Measurements from ENCODE around the gene MAPT.
"Not testable (repeated sequence)": the region's sequence is repeated elsewhere in the genome, so short reads cannot be mapped to it uniquely, and the experiment has no call there.

MAPT gene

GRCh38 chr17:45995627-45996270 is 101.4 kb downstream of the MAPT start:
- ATAC-seq, result no peak
- Mint-ChIP-seq H3K4me1 (no peaks in the 10 kb centered on the region), H3K27me3 (no peaks in the 10 kb centered on the region), H3K9me3 (no peaks in the 10 kb centered on the region), H3K27ac (no peak overlapping the region), H3K4me3 (no peak overlapping the region), H3K36me3 (ENCODE audit: low read depth) (no peaks in the 10 kb centered on the region)
- DNase-seq, result no peak

GRCh38 chr17:45996282-45996937 is 102.1 kb downstream of the MAPT start:
- H3K27ac Mint-ChIP-seq, result no peak overlapping the region
- no peaks in the 10 kb centered on the region for H3K36me3 Mint-ChIP-seq (ENCODE audit: low read depth)
- H3K4me3 Mint-ChIP-seq, result no peak overlapping the region
- no peaks in the 10 kb centered on the region for H3K9me3 Mint-ChIP-seq
- ATAC-seq (no peak), DNase-seq (no peak)
- H3K27me3 Mint-ChIP-seq, result no peaks in the 10 kb centered on the region
- H3K4me1 Mint-ChIP-seq, result no peaks in the 10 kb centered on the region

GRCh38 chr17:45997166-45997565 is 102.8 kb downstream of the MAPT start:
- no peak overlapping the region for H3K27ac Mint-ChIP-seq
- DNase-seq (no peak), ATAC-seq (no peak)
- no peaks in the 10 kb centered on the region for H3K4me1 Mint-ChIP-seq
- no peaks in the 10 kb centered on the region for H3K9me3 Mint-ChIP-seq
- no peaks in the 10 kb centered on the region for H3K36me3 Mint-ChIP-seq (ENCODE audit: low read depth)
- no peaks in the 10 kb centered on the region for H3K27me3 Mint-ChIP-seq
- no peak overlapping the region for H3K4me3 Mint-ChIP-seq

GRCh38 chr17:45997624-45998023 is 103.3 kb downstream of the MAPT start:
- ATAC-seq (no peak), DNase-seq (no peak)
- no peak overlapping the region for H3K27ac Mint-ChIP-seq
- H3K4me3 Mint-ChIP-seq, result no peak overlapping the region
- no peaks in the 10 kb centered on the region for H3K4me1 Mint-ChIP-seq
- H3K27me3 Mint-ChIP-seq, result no peaks in the 10 kb centered on the region
- no peaks in the 10 kb centered on the region for H3K36me3 Mint-ChIP-seq (ENCODE audit: low read depth)
- no peaks in the 10 kb centered on the region for H3K9me3 Mint-ChIP-seq

GRCh38 chr17:45998987-45999899 is 104.9 kb downstream of the MAPT start, which contains the start of gene STH:
Gene STH (plus strand): TSS chr17:45999250. CDS start chr17:45999280, 30 bp downstream.
- H3K9me3 Mint-ChIP-seq, result no peaks in the 10 kb centered on the region
- ATAC-seq (no peak), DNase-seq (no peak)
- H3K36me3 Mint-ChIP-seq (ENCODE audit: low read depth), result no peaks in the 10 kb centered on the region
- no peak within 1 kb of the TSS for H3K4me3 Mint-ChIP-seq
- no peak within 1 kb of the TSS for H3K27ac Mint-ChIP-seq
- peaks cover 3% of the 10 kb centered on the region for H3K4me1 Mint-ChIP-seq
- H3K27me3 Mint-ChIP-seq, result no peaks in the 10 kb centered on the region

- no peak for DNase-seq
- Mint-ChIP-seq H3K27me3 (no peaks in the 10 kb centered on the region), H3K9me3 (no peaks in the 10 kb centered on the region), H3K36me3 (ENCODE audit: low read depth) (no peaks in the 10 kb centered on the region), H3K4me1 (peaks cover 3% of the 10 kb centered on the region), H3K4me3 (no peak overlapping the region), H3K27ac (no peak overlapping the region)
- no peak for ATAC-seq
Observed at GRCh38 chr17:45999900-46000290, 105.5 kb downstream of the MAPT start.

- Mint-ChIP-seq H3K27me3 (no peaks in the 10 kb centered on the region), H3K9me3 (no peaks in the 10 kb centered on the region), H3K36me3 (ENCODE audit: low read depth) (no peaks in the 10 kb centered on the region), H3K4me3 (no peak overlapping the region), H3K4me1 (peaks cover 3% of the 10 kb centered on the region), H3K27ac (no peak overlapping the region)
- ATAC-seq (no peak), DNase-seq (no peak)
Observed at GRCh38 chr17:46000292-46000691, 105.9 kb downstream of the MAPT start.

- no peak overlapping the region for H3K27ac Mint-ChIP-seq
- DNase-seq (no peak), ATAC-seq (no peak)
- H3K36me3 Mint-ChIP-seq (ENCODE audit: low read depth), result no peaks in the 10 kb centered on the region
- peaks cover 3% of the 10 kb centered on the region for H3K4me1 Mint-ChIP-seq
- no peaks in the 10 kb centered on the region for H3K9me3 Mint-ChIP-seq
- no peak overlapping the region for H3K4me3 Mint-ChIP-seq
- no peaks in the 10 kb centered on the region for H3K27me3 Mint-ChIP-seq
Observed at GRCh38 chr17:46000757-46001156, 106.4 kb downstream of the MAPT start.

GRCh38 chr17:46001390-46002310 is 107.3 kb downstream of the MAPT start:
- H3K36me3 Mint-ChIP-seq (ENCODE audit: low read depth), result no peaks in the 10 kb centered on the region
- no peaks in the 10 kb centered on the region for H3K27me3 Mint-ChIP-seq
- no peak overlapping the region for H3K4me3 Mint-ChIP-seq
- DNase-seq, result no peak
- H3K9me3 Mint-ChIP-seq, result no peaks in the 10 kb centered on the region
- peaks cover 3% of the 10 kb centered on the region for H3K4me1 Mint-ChIP-seq
- no peak for ATAC-seq
- no peak overlapping the region for H3K27ac Mint-ChIP-seq

GRCh38 chr17:46002311-46002972 is 108.1 kb downstream of the MAPT start:
- Mint-ChIP-seq H3K4me3 (no peak overlapping the region), H3K4me1 (peaks cover 3% of the 10 kb centered on the region), H3K27ac (no peak overlapping the region), H3K27me3 (no peaks in the 10 kb centered on the region), H3K36me3 (ENCODE audit: low read depth) (no peaks in the 10 kb centered on the region), H3K9me3 (no peaks in the 10 kb centered on the region)
- DNase-seq, result peak; percentile 75
- peak; percentile 93 for ATAC-seq

GRCh38 chr17:46002973-46003316 is 108.6 kb downstream of the MAPT start:
- Mint-ChIP-seq H3K4me1 (peaks cover 3% of the 10 kb centered on the region), H3K27ac (no peak overlapping the region), H3K27me3 (no peaks in the 10 kb centered on the region), H3K9me3 (no peaks in the 10 kb centered on the region), H3K36me3 (ENCODE audit: low read depth) (no peaks in the 10 kb centered on the region), H3K4me3 (no peak overlapping the region)
- ATAC-seq (peak; percentile 13), DNase-seq (no peak)

- peaks cover 3% of the 10 kb centered on the region for H3K4me1 Mint-ChIP-seq
- no peak for ATAC-seq
- no peak for DNase-seq
- no peaks in the 10 kb centered on the region for H3K36me3 Mint-ChIP-seq (ENCODE audit: low read depth)
- no peaks in the 10 kb centered on the region for H3K27me3 Mint-ChIP-seq
- H3K4me3 Mint-ChIP-seq, result no peak overlapping the region
- H3K27ac Mint-ChIP-seq, result no peak overlapping the region
- no peaks in the 10 kb centered on the region for H3K9me3 Mint-ChIP-seq
Observed at GRCh38 chr17:46003907-46004748, 109.8 kb downstream of the MAPT start.

- not testable (repeated sequence) for H3K36me3 Mint-ChIP-seq (ENCODE audit: low read depth); H3K4me3 Mint-ChIP-seq; H3K9me3 Mint-ChIP-seq; H3K4me1 Mint-ChIP-seq; DNase-seq; ATAC-seq; H3K27ac Mint-ChIP-seq; H3K27me3 Mint-ChIP-seq
Observed at GRCh38 chr17:46006082-46006481, 111.7 kb downstream of the MAPT start.

All from activated naive CD8-positive, alpha-beta T cell treated with anti-CD3 and anti-CD28 coated beads, Interleukin-2, amount 50 U/mL, for 24 hours (primary cell).